ENCODE results near the gene PSMD2. TPM values are rescaled to one million over a fixed set of nuclear protein-coding genes. Genes with fewer than 3 reads are reported as not detected.

PSMD2 gene
- total RNA-seq, 1 experiment from 2014 or later, result 359 TPM

DNA sequence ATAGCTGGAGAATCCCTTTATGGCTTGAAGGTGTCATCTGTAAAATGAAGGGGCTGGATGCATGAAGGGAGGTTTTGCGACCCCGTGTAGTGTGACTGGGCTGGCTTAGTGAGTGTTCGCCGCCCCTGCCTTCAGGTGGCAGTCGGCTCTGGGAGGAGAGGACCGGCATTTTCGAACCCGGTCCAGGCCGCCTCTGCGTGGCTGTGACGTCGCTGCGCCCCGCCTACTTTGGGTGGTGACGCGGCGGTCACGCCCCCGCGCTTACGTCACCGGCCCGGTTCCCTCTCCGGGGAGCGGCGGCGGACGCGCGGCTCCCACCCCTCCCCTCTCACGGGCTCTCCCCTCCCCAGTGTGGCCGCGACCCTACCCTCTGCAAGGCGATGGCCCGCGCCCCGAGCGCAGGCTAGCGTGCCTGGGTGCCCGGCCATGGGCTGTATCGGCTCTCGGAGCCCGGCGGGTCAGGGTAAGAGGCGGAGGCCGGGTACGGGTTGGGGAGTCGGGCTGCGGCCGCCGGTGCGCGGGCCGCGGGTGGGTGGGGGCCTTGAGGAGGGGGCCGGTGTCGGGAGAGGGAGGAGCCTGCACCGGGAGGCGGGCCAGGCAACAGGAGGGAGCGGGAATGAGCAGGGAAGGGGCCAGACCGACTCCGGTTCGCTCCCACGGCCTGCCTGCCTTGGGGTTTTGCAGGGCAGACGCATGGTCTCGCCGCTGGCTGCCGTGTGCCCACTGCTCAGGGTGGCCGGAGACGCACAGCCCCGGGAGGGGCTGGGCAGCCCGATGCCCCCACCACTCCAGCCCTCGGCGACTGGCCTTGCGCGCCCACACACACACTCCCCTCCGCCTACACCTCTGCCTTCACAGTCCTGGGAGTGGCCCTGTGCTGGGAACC is 36.9 kb downstream of the PSMD2 start:
- ChIA-PET CTCF (interaction anchor here (1.1 kb wide), 1 partner anchor 19 kb away, joined by 3 read pairs; no protein-coding TSS in a partner anchor), POLR2A (interaction anchor here (0.7 to 1.0 kb wide), 2 partner anchors 23 to 190 kb away, joined by 3 read pairs; no protein-coding TSS in a partner anchor)
- DNase-seq (ENCODE audit: low spot score) (peak; percentile 94), ATAC-seq (peak; percentile 63)
- peak overlapping the region; percentile 95 for H3K27ac Mint-ChIP-seq
- no peaks in the 10 kb centered on the region for H3K27me3 Mint-ChIP-seq (ENCODE audit: low read depth)
- peaks cover 36% of the 10 kb centered on the region for H3K4me1 Mint-ChIP-seq
- H3K36me3 Mint-ChIP-seq, result peaks cover 41% of the 10 kb centered on the region
- H3K4me3 Mint-ChIP-seq, result peak overlapping the region; percentile 92
- H3K9me3 Mint-ChIP-seq, result no peaks in the 10 kb centered on the region
- TF ChIP-seq MXD4 (CRISPR knock-in tag; IDR thresholded peaks at IDR 0.05; ENCODE audit: borderline replicate concordance) (no peak), MYBL2 (CRISPR knock-in tag; IDR thresholded peaks at IDR 0.05) (peak; percentile 54; the same call in 1 of the 2 replicates), ZNF416 (CRISPR knock-in tag; IDR thresholded peaks at IDR 0.05) (peak; percentile 80), JUN (CRISPR knock-in tag; IDR thresholded peaks at IDR 0.05) (0 out of 2 replicates have a peak, but pooled peaks have one; percentile 32), OVOL2 (CRISPR knock-in tag; IDR thresholded peaks at IDR 0.05; ENCODE audit: borderline replicate concordance) (no peak), NFE2L1 (CRISPR knock-in tag; IDR thresholded peaks at IDR 0.05) (no peak), SOX15 (CRISPR knock-in tag; IDR thresholded peaks at IDR 0.05) (no peak), ELF4 (CRISPR knock-in tag; IDR thresholded peaks at IDR 0.05; ENCODE audit: low read depth) (no peak), ZNF423 (CRISPR knock-in tag; IDR thresholded peaks at IDR 0.05) (no peak), RELA (CRISPR knock-in tag; IDR thresholded peaks at IDR 0.05; ENCODE audit: borderline replicate concordance) (no peak)
- TF ChIP-seq, protein P1, sequence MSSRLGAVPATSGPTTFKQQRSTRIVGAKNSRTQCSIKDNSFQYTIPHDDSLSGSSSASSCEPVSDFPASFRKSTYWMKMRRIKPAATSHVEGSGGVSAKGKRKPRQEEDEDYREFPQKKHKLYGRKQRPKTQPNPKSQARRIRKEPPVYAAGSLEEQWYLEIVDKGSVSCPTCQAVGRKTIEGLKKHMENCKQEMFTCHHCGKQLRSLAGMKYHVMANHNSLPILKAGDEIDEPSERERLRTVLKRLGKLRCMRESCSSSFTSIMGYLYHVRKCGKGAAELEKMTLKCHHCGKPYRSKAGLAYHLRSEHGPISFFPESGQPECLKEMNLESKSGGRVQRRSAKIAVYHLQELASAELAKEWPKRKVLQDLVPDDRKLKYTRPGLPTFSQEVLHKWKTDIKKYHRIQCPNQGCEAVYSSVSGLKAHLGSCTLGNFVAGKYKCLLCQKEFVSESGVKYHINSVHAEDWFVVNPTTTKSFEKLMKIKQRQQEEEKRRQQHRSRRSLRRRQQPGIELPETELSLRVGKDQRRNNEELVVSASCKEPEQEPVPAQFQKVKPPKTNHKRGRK (CRISPR knock-in tag; IDR thresholded peaks at IDR 0.05; ENCODE audit: borderline replicate concordance), result no peak
- TF ChIP-seq, protein P2, sequence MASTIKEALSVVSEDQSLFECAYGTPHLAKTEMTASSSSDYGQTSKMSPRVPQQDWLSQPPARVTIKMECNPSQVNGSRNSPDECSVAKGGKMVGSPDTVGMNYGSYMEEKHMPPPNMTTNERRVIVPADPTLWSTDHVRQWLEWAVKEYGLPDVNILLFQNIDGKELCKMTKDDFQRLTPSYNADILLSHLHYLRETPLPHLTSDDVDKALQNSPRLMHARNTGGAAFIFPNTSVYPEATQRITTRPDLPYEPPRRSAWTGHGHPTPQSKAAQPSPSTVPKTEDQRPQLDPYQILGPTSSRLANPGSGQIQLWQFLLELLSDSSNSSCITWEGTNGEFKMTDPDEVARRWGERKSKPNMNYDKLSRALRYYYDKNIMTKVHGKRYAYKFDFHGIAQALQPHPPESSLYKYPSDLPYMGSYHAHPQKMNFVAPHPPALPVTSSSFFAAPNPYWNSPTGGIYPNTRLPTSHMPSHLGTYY (CRISPR knock-in tag; IDR thresholded peaks at IDR 0.05), result peak; percentile 61; the same call in 1 of the 2 replicates
- TF ChIP-seq, protein P3, sequence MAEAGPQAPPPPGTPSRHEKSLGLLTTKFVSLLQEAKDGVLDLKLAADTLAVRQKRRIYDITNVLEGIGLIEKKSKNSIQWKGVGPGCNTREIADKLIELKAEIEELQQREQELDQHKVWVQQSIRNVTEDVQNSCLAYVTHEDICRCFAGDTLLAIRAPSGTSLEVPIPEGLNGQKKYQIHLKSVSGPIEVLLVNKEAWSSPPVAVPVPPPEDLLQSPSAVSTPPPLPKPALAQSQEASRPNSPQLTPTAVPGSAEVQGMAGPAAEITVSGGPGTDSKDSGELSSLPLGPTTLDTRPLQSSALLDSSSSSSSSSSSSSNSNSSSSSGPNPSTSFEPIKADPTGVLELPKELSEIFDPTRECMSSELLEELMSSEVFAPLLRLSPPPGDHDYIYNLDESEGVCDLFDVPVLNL (CRISPR knock-in tag; IDR thresholded peaks at IDR 0.05; ENCODE audit: borderline replicate concordance, low read depth), result no peak
- TF ChIP-seq, protein P4, sequence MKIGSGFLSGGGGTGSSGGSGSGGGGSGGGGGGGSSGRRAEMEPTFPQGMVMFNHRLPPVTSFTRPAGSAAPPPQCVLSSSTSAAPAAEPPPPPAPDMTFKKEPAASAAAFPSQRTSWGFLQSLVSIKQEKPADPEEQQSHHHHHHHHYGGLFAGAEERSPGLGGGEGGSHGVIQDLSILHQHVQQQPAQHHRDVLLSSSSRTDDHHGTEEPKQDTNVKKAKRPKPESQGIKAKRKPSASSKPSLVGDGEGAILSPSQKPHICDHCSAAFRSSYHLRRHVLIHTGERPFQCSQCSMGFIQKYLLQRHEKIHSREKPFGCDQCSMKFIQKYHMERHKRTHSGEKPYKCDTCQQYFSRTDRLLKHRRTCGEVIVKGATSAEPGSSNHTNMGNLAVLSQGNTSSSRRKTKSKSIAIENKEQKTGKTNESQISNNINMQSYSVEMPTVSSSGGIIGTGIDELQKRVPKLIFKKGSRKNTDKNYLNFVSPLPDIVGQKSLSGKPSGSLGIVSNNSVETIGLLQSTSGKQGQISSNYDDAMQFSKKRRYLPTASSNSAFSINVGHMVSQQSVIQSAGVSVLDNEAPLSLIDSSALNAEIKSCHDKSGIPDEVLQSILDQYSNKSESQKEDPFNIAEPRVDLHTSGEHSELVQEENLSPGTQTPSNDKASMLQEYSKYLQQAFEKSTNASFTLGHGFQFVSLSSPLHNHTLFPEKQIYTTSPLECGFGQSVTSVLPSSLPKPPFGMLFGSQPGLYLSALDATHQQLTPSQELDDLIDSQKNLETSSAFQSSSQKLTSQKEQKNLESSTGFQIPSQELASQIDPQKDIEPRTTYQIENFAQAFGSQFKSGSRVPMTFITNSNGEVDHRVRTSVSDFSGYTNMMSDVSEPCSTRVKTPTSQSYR (CRISPR knock-in tag; IDR thresholded peaks at IDR 0.05), result 0 out of 2 replicates have a peak, but pooled peaks have one; percentile 28
- TF ChIP-seq, protein P5, sequence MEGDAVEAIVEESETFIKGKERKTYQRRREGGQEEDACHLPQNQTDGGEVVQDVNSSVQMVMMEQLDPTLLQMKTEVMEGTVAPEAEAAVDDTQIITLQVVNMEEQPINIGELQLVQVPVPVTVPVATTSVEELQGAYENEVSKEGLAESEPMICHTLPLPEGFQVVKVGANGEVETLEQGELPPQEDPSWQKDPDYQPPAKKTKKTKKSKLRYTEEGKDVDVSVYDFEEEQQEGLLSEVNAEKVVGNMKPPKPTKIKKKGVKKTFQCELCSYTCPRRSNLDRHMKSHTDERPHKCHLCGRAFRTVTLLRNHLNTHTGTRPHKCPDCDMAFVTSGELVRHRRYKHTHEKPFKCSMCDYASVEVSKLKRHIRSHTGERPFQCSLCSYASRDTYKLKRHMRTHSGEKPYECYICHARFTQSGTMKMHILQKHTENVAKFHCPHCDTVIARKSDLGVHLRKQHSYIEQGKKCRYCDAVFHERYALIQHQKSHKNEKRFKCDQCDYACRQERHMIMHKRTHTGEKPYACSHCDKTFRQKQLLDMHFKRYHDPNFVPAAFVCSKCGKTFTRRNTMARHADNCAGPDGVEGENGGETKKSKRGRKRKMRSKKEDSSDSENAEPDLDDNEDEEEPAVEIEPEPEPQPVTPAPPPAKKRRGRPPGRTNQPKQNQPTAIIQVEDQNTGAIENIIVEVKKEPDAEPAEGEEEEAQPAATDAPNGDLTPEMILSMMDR (IDR thresholded peaks at IDR 0.05), result no peak
- TF ChIP-seq, protein P6, sequence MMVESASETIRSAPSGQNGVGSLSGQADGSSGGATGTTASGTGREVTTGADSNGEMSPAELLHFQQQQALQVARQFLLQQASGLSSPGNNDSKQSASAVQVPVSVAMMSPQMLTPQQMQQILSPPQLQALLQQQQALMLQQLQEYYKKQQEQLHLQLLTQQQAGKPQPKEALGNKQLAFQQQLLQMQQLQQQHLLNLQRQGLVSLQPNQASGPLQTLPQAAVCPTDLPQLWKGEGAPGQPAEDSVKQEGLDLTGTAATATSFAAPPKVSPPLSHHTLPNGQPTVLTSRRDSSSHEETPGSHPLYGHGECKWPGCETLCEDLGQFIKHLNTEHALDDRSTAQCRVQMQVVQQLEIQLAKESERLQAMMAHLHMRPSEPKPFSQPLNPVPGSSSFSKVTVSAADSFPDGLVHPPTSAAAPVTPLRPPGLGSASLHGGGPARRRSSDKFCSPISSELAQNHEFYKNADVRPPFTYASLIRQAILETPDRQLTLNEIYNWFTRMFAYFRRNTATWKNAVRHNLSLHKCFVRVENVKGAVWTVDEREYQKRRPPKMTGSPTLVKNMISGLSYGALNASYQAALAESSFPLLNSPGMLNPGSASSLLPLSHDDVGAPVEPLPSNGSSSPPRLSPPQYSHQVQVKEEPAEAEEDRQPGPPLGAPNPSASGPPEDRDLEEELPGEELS (CRISPR knock-in tag; IDR thresholded peaks at IDR 0.05), result peak; percentile 56; the same call in 1 of the 2 replicates
- TF ChIP-seq, protein P7, sequence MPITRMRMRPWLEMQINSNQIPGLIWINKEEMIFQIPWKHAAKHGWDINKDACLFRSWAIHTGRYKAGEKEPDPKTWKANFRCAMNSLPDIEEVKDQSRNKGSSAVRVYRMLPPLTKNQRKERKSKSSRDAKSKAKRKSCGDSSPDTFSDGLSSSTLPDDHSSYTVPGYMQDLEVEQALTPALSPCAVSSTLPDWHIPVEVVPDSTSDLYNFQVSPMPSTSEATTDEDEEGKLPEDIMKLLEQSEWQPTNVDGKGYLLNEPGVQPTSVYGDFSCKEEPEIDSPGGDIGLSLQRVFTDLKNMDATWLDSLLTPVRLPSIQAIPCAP (CRISPR knock-in tag; IDR thresholded peaks at IDR 0.05), result no peak
- TF ChIP-seq, protein P8, sequence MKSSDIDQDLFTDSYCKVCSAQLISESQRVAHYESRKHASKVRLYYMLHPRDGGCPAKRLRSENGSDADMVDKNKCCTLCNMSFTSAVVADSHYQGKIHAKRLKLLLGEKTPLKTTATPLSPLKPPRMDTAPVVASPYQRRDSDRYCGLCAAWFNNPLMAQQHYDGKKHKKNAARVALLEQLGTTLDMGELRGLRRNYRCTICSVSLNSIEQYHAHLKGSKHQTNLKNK (CRISPR knock-in tag; IDR thresholded peaks at IDR 0.05), result 0 out of 2 replicates have a peak, but pooled peaks have one; percentile 67

Data from WTC11 (cell line).